SU-DHL-6 (cell line): ENCODE data around the gene OR4C45.

Experiments
- CTCF ChIP-seq: fragments of 200-600 bp; sonication (generic); IDR thresholded peaks from one replicate; pipeline ENCODE4 v1.5.1; 2017; ENCODE audit warnings: antibody characterized with exemption, mild to moderate bottlenecking, low read length, moderate library complexity; ENCODE audit not compliant: insufficient read depth, poor library complexity, severe bottlenecking
- EZH2phosphoT487 ChIP-seq: fragments of 200-600 bp; sonication (generic), shearing (Covaris generic); conservative IDR thresholded peaks from 2 replicates; pipeline ENCODE4 v1.6.1; 2018; ENCODE audit warnings: mild to moderate bottlenecking, antibody characterized with exemption, low read length, moderate library complexity, mixed read lengths

- TF ChIP-seq CTCF (no peak), EZH2phosphoT487 (no peak)
These were observed 44.9 kb downstream of the OR4C45 start for GRCh38 chr11:50077526-50077925.
